Stimulated activated CD8-positive, alpha-beta memory T cell treated with anti-CD3 and anti-CD28 coated beads, Interleukin-4, amount 100 ng/mL, for 4 hours (primary cell): ENCODE measurements around the gene ITPRIPL1.

Experiments
- DNase-seq, 2 donors: peaks; one replicate each; pipeline ENCODE4 v3.0.0-alpha.2; 2020; ENCODE audit warnings: low read depth in 2 of 2, low spot score in 1 of 2

The ITPRIPL1 gene

DNA sequence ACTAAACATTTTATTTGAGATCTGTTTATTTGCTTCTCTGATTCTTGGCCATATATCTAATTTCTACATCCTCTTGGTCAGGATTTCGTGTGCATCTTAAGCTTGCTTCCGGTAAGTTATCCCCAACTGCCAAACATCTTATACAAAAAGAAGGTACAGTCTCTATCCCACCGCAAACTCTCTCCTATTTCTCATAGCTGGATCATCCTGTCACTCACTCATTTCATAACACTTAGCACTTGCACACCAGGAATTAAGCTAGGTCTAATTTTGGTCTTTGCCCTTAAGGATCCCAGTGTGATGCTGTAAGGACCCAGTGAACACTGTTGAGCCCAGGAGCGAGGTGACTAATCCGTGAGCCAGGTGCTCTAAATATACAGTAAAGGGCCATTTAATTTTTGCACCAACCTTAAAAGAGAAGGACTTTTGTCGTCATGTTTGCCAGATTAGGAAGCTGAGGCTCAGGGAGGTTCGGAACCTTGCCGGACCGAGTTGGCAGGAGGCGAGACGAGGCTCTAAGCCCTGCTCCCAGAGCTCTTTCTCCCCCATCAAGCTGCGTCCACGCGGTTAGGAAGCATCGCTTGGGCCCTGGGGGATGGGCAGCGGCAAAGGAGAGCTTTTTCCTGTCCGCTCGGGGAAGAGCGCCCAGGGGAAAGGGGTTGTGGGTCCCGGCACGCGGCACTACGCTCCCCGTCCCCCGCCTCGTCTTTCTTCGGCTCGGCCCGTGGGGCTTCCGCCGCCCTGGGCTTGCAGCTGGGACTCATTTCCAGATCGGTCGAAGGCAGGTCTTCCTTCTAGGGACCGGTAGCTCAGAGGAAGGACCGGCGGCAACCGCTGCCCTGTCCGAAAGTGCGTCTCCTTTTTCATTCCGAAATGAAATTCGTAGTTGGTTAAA lies 4.1 kb upstream of the ITPRIPL1 start:
- no peak for DNase-seq

DNA sequence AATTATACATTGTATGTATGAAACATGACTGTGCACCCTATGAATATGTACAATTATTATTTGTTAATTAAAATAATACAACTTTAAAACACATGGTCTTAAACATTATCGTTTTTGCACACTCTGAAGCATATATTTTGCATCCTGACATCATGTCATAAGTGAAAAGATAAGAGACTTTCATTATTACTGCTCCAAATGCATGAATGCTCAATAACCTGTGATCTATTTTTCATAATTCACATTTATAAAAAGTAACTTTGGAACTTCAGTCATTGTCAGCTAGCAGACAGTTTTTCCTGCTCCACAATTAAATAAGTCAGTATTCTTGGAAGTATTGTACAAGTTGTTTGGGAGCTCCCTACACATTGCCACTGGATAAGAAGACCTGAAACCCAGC lies 1.3 kb upstream of the ITPRIPL1 start:
- DNase-seq, result no peak

DNA sequence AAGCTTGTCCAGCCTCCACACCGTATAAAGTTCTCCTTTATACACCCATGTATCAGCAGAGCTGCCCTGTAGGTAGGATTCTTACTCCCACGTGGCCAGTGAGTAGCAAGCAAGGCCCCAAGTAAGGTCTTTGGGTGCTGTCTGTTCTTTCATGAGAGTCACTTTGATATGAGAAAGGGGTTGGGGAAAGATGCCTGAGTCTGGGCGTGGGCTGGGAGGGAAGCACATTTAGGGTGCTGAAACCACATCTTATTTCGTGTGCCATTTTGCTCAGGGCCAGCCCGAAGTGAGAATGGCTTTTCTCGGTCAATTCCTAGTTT lies 436 bp upstream of the ITPRIPL1 start:
- no peak for DNase-seq

DNA sequence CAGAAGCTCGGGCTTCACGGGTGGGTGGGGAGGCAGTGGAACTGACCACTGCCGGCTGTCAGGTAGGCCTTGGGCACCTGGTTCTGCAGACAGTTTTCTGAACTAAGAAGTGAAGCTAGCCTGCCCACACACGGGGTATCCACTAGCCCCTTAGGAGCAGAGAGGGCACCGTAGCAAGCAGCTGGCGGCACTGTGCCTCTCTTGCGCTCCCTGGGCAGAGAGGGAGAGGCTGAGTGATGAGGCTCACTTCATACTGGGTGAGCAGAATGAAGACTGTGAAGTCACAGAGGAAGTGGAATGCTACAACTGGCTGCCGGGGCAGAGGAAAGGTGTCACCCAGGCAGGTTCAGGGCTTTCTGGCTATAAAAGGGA lies 753 bp downstream of the ITPRIPL1 start:
- DNase-seq, result no peak

DNA sequence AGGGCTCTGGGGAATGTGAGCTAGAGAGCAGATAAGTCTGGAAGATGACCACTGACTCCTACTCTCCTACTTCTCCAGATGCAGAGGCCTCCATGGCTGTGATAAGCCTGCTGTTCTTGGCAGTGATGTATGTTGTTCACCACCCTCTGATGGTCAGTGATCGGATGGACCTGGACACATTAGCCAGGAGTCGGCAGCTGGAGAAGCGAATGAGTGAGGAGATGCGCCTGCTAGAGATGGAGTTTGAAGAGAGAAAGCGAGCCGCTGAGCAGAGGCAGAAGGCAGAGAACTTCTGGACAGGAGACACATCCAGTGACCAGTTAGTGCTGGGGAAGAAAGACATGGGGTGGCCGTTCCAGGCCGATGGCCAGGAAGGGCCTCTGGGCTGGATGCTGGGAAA lies 1.4 kb downstream of the ITPRIPL1 start:
- DNase-seq, result no peak

DNA sequence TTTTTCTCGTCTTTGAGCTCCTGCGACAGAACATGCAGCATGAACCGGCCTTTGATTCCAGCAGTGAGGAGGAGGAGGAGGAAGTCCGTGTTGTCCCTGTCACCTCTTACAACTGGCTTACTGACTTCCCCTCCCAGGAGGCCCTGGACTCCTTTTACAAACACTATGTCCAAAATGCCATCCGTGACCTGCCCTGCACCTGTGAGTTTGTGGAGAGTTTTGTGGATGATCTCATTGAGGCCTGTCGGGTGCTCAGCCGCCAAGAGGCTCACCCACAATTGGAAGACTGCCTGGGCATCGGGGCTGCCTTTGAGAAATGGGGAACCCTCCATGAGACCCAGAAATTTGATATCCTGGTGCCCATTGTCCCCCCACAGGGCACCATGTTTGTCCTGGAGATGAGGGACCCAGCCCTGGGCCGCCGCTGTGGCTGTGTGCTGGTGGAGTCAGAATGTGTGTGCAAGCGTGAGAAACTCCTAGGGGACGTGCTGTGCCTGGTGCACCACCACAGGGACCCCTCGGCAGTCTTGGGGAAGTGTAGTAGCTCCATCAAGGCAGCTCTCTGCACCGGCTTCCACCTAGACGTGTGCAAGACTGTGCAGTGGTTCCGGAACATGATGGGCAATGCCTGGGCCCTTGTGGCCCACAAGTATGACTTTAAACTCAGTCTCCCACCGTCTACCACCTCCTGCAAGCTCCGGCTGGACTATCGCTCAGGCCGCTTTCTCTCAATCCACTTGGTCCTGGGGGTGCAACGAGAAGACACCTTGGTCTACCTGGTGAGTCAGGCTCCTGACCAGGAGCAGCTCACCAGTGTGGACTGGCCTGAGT lies 2.1 kb downstream of the ITPRIPL1 start:
- no peak for DNase-seq

DNA sequence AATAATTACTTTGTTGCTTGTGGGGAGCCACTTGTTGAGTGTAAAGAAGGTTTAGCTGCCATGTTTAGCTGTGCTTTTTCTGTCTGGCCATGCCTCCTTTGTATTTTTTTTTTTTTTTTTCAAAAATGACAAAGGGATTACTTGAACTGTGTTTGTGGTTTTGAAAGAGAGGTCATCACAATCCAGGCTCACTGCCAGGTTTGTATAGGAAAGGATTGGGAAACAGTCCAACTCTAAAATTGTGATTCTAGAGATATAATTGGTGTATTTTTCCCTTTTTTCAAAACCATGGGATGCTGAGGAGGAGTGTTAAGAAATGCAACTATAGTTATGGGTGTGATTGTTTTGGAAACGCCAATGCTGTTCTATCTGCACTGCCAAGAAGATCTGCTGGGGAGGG lies 4.3 kb downstream of the ITPRIPL1 start:
- no peak for DNase-seq

DNA sequence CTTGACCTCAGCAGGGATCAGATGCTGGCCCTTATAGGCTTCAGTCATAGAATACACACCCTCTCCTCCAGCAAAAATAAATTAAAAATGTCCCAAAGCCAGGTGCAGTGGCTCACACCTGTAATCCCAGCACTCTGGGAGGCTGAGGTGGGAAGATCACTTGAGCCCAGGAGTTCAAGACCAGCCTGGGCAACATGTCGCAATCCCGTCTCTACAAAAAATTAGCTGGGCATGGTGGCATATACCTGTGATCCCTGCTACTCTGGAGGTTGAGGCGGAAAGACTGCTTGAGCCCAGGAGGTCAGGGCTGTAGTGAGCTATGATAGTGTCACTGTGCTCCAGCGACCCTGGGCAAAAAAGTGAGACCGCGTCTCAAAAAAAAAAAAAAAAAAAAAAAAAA lies 4.8 kb downstream of the ITPRIPL1 start:
- no peak for DNase-seq

DNA sequence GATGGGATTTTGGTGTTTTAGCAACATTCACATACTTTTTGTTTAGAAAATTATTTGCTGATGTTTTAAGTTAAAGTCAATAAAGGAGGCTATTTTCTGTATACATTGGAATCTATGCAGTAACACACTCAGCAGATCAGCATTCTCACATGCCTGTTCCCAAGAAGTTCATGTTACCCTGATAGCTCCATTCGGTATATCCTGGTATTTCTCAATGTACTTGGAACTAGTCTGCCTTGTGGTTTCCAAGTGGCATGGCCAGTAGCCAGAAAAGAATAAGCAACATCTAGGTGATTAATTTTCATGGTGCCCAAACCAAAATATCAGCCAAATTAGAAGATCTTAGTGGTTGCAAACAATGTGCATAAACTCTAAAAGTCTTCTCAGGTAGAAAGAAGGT lies 5.3 kb downstream of the ITPRIPL1 start:
- DNase-seq, result no peak

DNA sequence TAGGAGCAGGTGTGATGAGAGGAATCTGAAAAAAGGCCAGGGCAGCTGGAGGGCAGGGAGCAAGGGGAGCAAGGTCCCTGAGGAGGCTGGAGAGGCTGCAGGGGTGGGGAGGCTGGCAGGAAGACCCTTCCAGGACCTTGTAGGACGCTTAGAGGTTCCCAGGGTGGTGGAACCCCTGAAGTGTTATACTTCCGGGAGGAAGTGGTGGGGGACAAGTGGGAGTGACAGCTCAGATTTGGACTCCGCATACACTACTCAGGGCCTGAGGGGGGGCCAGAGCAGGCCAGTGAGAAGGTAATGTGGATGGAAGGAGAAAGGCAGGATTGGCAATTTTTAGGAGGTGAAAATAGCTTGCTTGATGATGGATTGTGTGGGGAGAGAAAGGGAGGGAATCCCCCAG lies 8.6 kb downstream of the ITPRIPL1 start:
- no peak for DNase-seq

DNA sequence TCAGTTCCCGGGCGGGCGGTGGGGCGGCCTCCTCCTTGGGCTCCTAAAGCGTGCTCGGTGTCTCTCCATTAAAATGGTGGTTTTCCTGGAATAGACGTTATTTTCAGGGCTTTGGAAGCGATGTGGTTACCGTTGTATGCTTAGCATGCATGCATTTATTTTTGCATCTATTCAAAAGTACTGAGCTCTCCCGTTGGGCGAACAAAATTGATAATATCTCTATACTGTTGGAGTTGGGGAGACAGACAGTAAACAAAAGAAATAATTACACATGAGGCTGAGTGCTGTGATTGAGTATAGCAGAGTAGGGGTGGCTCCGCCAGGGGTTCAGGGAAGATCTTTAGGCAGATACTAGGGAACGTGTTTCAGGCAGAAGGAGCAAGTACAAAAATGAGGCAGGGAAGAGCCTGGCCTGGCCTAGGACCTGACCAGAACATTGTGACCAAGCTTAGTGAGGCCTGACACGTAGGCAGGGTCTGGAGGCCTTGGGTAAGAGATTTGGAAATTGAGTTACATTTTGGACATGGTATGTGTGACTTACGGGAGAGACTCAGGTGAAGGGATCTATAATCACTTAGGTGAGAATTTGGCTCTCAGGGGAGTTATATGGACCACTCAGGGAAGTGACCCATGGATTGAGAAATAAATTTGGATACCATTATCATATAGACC lies 11.1 kb downstream of the ITPRIPL1 start:
- no peak for DNase-seq

DNA sequence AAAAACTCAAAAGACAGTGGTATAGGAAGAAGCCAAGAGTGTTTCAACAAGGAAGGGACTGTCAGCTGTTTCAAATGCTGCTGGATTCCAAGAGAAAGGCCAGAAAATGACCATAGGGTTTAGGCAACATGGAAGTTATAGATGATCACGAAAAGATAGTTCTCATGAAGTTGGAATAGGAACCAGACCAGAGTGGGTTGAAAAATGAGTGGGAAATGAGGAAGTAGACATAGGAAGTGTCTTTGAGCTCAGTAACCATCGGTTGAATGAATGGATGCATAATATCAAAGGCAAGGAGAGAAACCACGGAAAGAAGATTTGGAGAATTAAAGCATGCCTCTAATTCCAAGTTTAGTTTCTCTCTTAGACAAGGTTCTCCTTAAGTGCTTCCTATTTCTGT lies 11.8 kb downstream of the ITPRIPL1 start:
- DNase-seq, result no peak

DNA sequence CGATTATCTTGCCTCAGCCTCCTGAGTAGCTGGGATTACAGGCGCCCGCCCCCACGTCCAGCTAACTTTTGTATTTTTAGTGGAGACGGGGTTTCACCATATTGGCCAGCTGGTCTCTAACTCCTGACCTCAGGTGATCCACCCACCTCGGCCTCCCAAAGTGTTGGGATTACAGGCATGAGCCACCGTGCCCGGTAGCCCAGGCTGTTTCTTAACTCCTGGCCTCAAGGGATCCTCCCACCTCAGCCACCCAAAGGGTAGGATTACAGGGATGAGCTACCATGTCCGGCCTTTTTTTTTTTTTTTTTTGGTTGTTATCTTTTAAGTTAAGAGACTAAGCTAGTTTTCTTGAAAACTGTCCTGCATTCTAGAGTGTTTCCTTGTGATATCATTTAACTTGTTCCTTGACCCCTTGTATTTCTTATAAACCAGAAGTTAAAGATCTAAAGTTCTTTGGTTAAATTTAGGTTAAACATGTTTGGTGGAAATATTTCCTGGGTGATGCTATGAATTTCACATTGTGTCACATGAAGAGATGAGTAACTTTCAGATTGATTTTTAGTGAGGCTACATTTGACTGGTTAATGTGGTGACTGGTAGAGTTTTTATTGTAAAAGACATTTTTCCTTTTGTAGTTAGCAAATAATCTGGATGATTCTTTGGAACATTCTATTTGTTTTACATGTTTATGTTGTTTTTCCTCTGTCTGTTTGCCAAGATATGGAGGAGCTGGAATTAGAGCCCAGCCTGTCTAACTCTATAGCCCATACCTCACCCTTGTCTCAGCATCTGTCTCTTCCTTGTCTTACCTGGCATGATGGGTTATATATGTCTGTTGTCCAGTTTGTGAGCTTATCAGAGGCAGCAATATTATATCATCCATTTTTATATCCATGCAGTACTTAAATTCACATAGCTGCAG lies 15.6 kb downstream of the ITPRIPL1 start:
- DNase-seq, result no peak

DNA sequence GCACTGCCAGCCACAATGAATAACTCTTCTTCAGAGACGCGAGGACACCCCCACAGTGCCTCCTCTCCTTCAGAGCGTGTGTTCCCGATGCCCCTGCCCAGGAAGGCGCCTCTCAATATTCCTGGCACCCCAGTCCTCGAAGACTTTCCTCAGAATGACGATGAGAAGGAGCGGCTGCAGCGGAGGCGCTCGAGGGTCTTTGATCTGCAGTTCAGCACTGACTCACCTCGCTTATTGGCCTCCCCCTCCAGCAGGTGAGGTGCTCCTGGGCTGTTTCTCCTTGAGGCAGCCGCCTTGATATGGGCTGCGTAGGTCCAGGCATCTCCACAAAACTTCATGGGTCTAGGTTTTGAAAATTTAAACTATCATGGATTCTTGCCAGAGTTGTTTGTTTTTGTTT lies 16.5 kb downstream of the ITPRIPL1 start:
- DNase-seq, result no peak

DNA sequence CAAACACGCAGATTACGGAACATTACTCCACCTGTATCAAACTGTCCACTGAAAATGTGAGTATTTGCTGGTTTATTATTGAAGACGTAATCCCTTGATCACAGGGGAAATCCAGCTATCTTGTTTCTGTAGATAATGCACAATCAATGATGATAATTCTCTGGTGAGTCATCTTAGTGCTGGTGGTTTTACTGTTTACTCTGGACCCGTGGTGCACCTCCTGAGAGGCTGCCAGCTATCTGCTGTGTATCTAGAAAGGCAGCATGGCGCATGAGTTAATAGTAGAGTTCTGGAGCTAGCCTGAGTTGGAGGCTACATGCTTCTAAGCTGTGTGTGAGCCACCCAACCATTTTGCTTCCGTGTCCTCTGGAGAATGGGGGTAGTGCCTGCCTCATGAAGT lies 17.0 kb downstream of the ITPRIPL1 start:
- DNase-seq, result no peak

DNA sequence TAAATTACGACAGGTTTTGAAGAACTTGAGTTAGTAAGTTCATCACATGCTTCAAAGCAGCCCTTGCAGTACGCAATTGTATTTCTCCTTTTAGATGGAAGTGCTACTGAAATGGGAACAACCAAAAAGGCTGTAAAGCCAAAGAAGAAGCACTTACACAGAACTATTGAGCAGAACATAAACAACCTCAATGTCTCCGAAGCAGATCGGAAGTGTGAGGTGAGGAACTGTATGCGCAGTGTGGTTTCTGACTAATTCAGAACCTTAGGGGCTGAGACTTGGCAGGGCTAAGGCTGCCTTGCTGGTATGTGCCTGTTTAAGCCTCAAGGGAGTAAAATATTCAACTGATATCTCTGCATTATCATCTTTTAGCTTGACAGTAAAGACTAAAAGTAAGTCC lies 18.9 kb downstream of the ITPRIPL1 start:
- no peak for DNase-seq

DNA sequence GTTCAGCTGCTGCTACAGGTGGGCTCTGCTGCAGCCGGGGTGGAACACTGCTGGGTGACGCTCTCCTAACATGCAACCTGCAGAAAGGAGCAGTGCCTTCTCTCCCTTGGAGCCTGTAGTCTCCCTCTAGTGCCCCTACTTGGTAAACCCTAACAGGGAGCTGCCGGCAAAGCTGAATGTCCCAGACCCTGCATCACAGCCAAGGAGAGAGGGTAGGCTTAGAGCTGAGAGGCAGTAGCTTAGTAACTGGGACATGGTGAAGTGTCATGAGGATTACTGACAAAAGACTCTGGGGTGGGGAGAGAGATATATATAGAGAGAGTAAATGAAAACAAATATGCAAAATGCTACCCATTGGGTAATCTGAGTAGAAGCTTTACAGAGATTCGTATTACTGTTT lies 20.3 kb downstream of the ITPRIPL1 start:
- no peak for DNase-seq

DNA sequence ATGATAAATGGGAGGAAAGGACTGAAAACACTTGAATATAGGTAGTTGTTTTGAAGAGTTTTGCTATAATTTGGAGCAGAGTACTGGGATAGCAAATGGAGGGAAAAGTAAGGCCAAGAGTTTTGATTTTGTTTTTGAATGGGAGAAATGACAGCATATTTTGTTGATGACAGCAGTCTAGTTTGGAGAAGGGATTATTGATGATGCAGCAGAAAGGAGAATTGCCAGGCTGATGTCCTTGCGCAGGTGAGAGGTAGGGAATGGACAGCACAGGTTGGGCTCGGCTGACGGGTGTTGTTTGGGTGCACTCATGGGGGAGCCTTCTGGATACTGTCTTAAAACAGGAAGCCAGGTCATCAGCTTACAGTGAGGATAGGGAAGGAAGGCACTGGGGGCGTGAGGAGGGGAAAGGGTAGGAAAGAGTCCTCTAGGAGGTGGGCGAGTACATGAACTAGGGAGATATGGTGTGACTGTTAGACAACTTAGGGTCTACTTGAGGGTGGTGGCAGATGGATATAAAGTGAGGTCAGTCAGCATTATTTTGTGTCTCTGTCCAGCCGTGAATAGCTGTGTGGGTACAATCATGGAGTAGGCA lies 20.8 kb downstream of the ITPRIPL1 start:
- DNase-seq, result no peak

DNA sequence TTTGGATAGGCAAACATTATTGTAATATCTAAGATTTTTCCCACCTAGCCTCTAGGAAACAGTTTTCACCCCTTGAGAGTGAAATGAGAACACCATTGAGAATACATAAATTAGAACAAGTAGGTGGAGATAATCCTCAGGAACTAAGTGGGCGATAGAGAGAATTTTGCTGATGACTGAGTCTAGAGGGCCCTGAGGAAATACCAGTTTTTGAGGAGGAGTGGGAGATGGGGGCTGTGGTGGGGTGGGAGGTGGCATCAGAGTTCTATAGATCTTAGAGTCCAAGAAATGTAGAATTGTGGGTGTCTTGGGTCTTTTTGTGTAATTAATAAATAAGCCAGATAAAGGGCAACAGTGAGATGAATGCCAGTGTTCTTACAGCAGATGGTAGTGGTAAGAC lies 22.3 kb downstream of the ITPRIPL1 start:
- no peak for DNase-seq

DNA sequence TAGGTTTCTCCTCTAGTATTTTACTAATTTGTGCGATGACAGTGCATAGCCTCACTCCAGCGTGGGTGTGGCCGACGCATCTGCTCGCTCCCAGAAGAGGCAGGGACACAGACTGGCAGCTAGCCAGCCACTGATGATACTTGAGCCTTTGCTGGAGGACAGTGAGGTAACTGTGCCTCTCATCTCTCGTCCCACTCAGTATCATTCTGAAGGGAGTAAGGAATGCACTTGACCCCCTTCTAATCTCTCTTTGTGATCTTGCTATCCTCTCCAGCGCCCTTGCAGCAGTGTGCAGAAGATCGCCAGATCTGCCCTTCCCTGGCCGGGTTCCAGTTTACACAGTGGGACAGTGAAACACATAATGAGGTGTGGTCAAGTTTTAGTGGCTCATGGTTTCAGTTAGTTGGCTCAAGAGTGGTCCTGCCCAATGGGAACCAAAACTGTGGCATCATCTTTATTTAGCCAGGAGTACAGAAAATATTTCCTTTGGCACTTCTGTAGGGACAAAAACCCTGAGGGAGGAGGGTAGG lies 28.0 kb downstream of the ITPRIPL1 start:
- DNase-seq, result no peak
